GM18868 (cell line): ENCODE results near the gene ABLIM2.
"Not testable (repeated sequence)": the region's sequence is repeated elsewhere in the genome, so short reads cannot be mapped to it uniquely, and the experiment has no call there.

Experiments used
- ATAC-seq: cut with Tn5 transposase; IDR thresholded peaks from one replicate; pipeline ENCODE4 v1.9.1; 2021; ENCODE audit warnings: mild to moderate bottlenecking, moderate library complexity; ENCODE audit not compliant: unreplicated experiment

ABLIM2 gene

DNA sequence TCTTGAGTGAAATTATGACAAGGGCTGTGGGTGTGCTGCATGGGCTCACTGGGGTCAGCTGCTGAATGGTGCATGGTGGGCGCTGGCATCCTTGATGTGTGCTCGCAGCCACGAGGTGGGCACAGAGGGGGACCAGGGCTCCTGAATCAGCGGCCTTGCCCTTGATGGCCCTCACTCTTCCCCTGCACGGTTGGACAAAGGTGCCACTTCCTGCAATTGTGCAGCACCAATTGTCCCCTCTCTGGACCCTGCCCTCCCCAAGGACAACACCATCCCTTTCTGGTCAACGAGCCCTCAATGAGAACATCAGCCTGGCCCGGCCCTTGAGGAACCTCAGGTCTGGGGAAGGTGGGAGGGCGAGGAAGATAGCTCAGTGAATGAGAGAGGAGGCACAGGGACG, 16.1 kb downstream of the ABLIM2 start:
- ATAC-seq = no peak

DNA sequence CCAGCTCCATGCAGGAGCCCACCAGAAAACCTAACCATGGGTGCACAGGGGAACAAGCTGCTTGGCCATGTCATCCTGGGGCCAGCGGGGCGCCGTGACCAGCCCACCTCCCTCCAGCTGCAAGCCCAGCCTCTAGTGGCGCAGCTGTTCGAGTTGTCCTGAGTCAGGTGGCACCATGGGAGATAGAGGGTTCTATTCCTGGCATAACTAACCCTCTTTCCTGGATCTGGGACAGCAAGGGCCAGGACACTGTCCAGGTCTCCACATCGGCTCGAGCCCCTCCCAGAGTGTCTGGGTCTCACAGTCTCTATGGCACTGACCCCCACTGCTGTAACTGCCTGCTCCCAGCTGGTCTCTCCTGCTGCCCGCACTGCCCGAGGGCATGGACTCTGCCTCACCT, 16.7 kb downstream of the ABLIM2 start:
- ATAC-seq = no peak

DNA sequence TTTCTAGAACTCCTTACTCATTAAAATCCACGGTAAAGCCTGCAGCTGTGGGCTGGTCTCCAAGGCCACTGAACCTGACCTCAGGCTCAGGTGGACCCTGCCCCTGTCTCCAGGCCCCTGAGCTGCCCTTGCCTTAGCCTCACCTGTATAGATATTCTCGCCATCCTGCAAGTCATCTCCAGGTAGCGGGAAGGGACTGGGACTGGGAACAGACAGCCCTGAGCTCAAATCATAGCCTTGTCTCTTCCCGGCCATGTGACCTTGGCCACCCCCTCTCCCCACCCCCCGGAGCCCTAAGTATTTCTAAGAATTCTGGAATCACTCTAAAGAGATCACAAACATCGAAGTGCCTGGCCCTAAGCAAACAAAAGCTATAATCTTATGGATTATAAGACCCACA, 17.7 kb downstream of the ABLIM2 start:
- no peak for ATAC-seq

DNA sequence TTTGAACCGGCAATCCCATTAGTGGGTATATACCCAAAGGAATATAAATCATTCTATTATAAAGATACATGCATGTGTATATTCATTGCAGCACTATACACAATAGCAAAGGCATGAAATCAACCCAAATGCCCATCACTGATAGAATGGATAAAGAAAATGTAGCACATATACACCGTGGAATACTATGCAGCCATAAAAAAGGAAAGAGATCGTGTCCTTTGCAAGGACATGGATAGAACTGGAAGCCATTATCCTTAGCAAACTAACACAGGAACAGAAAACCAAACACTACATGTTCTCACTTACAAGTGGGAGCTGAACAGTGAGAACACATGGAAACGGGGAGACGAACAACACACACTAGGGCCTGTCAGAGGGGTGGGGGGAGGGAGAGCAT, 18.9 kb downstream of the ABLIM2 start:
- not testable (repeated sequence) for ATAC-seq

DNA sequence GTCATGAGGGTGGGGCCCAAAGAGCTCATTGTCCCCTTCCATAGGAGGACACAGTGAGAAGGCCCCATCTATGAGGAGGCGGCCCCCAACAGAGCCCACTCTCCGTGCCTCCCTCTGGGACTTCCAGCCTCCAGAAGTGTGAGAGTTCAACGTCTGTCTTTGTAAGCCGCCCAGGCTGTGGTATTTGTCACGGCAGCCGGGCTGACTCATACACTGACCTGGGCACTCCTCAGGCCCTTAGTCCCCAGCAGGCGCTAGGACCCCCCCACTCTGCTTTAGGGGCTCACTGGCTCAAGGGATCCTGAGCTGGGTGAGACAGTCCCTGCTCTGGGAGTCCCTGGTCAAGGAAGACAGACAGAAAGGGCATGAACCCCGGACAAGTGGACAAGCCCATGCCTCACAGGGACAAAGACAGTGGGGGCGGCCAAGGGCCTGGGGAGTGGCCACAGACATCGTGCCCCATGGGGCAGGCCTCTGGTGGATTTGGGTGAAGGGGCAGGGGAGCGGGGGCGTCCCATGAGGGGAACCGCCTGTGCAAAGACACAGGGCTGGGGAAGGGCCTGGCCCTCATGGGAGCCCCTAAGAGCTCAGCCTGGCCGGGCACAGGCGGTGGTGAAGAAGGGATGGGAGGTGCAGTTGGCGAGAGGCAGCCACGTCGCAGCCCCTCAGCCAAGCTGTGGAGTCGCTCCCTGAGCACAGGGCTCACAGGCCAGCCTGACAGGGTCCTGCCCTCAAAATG, 21.5 kb downstream of the ABLIM2 start:
- ATAC-seq = no peak

DNA sequence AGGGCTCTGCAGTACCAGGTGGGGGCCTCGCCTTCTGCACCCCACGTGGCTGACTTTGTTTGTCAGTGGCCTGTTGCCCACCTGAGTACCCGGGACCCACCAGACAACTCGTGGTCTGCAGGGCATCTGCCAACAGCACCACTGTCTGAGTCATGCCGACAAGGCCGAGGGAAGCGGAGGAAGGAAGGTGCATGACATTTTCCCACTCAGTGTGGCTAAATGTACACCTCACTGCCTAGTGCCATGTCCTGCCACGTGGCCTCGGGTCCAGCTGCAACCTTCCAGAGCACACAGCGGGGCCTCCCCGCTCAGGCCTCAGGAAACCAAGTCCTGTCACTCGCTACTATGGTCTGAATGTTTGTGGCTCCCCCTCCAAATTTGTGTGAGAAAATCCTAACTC, 22.1 kb downstream of the ABLIM2 start:
- no peak for ATAC-seq

DNA sequence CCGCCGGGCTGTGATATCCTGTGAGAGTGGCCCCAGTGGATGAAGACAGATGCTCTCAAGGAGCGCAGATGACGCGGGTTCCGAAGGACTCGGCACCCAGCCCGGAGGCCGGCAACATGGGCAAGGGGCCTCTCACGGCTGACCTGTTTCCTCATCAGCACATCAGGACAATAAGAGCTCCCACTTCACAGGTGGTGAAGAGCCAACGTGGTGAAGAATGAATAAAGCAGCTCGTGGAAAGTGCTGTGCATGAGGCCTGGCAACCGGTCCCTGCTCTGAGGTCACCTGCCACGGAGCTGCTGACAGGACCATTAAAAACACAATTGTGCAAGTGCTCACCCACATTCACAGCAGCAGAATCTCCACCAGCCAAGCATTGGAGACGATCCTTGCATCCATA, 22.9 kb downstream of the ABLIM2 start:
- ATAC-seq = no peak

DNA sequence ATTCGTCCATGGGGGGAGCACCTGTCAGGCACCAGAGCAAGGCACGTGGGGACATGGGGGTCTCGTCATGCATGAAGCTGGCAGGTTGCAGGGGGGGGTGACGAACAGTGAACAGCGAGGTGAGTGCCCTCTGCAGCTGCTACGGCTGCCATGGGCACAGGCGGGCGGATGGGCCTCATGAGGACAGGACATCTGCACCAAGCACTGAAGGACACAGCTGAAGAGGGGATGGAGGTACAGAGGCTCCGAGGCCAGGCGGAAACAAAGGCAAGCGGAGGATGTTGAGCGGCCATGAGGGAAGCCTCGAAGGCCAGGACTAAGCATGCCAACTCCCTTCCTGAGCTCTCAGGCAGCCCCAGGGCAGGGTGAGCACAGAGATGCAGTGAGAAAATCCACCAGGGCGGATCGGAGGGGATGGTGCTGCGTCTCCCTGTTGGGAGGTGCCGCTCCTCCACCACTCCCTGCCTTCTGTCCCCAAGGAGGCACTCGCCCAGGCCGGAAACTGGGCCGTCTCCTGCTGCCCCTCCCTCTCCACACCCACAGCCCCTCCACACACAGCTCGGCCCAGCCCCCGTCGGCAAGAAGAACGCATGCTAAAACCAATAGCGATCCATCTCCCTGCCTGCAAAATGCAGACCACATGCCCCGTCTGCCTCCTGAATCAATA, 24.6 kb downstream of the ABLIM2 start:
- no peak for ATAC-seq

DNA sequence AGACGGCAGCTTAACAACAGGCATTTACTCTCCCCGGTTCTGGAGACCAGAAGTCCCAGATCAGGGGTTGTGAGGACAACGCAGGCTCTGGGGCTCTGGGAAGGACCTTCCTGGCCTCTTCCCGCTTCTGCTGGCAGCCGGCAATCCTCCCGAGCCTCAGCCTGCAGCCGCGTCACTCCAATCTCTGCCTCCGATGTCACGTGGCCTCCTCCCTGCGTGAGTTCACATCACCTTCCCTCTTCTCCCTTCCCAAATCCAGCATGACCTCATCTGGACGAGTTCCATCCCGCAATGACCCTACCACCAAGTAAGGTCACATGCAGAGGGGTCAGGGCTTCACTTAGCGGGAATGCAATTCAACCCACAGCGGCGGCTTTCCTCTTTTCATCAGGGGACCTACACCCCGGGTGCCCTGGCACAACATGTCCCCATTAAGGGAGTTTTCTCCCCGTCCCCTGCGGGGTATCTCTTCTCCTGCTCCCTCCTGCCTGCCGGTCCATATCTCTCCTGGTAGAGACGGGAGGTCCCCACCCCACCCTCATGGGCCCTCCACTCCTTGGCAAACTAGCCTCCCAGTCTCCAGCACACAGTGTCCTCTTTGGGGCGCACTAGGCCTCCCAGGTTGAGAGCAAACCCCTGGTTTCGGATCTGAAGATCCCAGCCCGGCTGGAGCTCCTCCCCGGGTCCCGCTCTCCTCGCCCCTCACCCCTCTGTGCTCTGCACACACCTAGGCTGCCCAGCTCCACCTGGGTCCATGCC, 25.5 kb downstream of the ABLIM2 start:
- ATAC-seq = no peak

DNA sequence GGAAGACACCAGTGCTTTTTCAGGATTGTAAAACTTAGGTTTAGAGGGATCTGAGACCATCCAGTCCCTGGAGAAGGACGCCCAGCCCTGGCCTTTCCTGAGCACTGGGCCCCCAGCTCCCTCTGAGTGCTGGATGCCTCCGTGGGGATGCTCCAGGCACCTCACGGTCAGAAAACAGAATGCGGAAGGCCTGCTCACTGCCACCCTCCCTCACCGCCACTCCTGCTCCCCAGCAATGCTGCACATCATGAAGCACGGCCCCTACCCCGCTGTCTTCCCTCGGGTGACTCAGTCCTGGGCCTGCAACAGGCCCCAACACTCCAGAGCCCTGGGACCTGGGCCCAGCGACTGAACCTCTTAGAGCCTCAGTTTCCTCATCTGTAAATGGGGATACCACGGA, 26.2 kb downstream of the ABLIM2 start:
- ATAC-seq = no peak

DNA sequence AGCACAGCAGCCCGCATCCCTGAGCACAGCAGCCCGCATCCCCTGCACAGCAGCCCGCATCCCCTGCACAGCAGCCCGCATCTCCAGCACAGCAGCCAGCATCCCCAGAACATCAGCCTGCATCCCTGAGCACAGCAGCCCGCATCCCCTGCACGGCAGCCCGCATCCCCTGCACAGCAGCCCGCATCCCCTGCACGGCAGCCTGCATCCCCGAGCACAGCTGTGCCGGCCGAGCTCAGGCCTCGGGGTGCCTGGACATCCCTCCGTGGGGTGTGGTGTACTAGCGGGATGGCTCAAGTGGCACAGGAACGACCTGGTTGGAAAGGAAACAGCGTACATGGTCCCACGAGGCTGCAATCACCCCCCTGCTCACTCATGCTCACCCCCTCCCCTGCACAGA, 26.8 kb downstream of the ABLIM2 start:
- no peak for ATAC-seq

DNA sequence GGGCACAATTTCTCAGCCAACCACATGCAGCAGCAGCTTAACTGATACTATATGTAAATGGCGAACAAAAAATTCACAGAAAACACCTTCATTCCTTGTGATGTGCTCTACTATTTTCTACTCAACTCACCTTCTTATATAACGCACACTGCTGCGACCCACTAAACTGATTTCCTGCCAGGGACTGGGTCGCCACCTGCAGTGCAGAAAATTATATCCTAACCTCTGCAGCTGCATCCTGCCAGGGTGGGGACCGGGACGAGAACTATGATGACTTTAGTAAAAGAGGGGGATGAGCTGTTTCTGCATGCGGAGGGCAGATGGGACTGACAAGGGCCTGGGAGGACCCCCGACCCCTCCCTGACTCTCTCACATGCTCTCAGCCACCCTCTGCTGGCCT, 27.4 kb downstream of the ABLIM2 start:
- no peak for ATAC-seq

DNA sequence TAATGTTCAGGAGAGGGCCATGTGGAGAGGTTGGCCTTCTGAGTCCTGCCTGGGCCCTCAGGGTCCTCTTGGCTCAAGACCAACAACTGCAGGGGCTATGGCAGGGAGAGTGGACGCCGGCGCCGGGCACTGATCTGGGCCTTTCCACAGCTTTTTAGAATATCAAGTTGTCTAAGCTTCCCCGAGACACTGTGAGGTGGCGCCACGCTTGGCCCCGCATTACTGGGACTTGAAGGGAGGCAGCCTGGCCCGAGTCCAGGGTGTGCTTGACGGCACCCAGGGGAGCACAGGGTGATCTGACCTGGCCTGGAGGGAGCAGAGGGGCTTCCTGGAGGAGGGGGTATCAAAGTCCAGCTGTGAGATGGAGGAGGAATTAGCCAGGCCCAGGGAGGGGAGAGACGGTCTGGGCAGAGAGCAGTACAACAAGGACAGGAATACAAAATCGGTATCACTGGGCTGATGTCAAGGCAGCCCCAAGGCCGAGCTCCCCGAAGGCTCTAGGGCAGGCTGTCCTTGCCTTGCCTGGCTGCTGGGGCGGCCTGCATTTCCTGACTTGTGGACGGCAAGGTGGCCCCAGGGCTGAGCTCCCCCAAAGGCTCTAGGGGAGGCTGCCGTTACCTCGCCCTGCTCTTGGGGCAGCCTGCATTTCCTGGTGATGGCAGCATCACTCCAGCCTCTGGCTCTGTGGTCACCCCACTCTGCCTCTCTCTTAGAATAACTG, 28.1 kb downstream of the ABLIM2 start:
- no peak for ATAC-seq

DNA sequence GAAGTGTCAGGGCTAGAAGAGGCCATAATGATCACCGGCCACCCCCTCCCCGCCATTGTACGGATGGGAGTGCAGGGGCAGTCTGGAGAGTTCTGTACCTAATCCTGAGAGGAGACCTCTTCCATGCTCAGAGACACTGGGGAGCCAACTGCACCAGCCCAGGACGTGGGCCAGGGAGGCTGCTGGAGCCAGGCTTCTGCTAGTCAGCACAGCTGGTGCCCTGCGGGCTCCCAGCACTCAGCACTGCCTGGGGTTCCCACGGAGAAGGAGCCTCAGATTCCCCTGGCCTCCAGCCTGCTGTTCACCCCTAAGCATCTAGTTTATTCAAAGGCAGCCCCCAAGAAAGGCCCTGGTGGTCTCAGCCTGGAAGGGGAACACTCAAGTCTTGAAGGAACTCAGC, 28.8 kb downstream of the ABLIM2 start:
- no peak for ATAC-seq

DNA sequence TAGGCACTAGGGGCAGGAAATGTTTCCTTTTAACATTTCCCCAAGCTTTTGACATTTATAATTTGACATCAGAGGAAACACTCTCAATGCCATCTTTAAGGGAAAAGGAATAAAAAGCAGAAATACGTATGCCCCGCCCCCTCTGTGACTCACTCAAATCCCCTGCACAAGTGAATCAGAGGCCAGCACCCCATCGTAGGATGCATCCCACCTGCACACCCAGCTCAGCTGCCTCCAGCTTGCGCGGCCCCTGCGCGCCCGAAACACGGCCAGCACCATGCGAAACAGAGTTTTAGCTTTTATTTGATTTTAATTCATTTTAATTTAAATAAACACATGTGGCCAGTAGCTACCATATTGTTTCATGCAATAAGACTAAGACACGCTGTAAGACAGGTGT, 29.5 kb downstream of the ABLIM2 start:
- ATAC-seq = no peak

DNA sequence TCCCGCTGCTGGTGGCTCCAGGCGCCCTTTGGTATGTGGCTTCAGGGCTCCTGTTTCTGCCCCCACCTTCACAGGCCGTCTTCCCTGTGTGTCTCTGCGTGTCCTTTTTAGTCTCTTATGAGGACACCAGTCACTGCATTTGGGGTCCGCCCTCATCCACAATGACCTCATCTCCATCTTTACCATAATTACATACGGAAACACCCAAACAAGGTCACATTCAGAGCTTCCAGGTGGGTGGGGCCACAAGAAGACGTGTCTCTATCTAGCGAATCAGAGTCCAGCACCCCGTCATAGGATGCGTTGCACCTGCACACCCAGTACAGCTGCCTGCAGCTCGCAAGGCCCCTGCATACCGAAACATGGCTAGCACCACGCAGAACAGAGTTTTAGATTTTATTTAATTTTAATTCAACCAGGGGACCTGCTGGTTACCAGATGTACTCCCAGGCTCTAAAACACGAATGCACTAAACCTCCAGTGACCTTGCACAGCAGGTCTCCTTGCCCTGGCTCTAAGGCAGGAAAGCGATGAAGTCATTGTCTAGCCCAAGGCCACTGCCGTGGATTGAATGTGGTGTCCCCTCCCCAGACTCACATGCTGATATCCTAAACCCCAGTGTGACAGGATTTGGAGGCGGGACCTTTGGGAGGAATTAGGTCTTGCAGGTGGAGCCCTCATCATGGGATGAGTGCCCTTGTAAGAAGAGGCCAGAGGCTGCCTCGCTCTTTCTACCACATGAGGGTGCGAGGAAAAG, 30.3 kb downstream of the ABLIM2 start:
- no peak for ATAC-seq

DNA sequence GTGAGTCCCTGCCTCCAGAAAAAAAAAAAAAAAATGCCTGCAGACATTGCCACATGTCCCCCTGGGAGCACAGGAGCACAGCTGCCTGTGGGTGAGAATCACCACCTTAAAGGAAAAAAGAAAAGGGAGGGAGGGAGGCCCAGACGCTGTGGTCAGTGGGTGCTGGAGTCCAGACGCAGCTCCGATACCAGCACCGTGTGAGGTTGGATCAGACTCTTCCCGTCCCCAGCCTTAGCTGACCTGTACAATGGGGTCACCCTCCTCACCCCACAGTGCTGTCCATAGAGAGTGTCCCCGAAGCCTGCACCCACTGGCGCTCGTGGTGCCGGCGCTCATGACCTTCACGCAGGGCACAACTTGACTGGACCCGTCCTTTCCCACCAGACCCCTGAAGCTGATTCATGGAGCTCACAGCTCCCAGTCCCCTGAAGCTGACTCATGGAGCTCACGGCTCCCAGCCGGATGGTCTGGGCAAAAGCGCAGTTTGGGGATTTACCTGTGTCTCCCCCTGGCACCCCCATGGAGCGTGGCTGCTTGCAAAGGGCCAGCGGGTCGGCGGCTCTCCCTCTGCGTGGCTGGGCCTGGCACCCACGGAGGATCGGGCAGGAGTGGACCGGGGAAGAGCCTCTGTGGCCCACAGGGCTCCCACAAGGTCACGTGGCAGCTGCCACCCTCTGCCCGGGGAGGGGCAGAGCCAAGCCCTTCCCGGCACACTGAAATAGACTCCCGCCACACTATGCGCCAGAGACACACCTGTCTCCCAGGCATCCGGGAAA, 31.4 kb downstream of the ABLIM2 start:
- no peak for ATAC-seq

DNA sequence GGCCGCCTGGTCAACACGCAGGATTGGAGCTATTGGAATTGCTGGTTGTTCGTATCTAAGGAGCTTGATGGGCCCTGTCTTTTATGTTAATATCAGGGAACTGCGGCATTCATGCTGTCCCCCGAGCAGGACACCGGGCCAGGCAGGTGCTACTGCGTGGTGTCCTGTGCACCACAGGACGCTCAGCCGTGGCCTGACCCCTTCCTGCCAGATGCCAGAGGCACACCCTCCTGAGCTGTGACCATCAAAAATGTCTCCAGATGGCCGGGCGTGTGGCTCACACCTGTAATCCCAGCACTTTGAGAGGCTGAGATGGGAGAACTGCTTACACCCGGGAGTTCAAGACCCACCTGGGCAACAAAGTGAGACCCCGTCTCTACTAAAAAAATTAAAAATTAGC, 32.1 kb downstream of the ABLIM2 start:
- no peak for ATAC-seq

DNA sequence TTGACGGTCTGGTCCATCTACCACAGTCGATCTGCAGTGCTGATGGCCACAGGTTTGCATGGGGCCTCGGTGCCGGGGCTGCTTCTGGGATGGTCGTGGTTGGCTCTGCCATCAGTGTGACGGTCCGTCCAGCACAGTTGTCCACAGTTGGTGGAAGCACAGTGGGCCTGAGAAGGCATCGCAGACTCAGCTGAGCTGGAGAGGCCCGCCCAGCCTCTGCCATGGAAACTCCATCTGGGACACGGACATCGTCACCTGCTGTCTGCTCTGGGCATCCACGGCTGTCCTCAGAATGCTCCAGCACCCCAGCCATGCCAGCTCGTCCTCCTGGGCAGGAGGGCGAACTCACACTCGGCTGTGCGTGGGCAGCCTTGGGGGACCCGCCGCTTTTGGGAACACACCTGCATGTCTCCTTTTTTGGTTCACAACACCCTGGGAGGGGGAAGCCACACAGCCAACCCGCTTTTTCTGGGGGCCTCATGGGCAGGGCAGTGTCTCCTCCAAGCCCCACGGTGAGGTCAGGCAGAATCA, 33.0 kb downstream of the ABLIM2 start:
- ATAC-seq = no peak

DNA sequence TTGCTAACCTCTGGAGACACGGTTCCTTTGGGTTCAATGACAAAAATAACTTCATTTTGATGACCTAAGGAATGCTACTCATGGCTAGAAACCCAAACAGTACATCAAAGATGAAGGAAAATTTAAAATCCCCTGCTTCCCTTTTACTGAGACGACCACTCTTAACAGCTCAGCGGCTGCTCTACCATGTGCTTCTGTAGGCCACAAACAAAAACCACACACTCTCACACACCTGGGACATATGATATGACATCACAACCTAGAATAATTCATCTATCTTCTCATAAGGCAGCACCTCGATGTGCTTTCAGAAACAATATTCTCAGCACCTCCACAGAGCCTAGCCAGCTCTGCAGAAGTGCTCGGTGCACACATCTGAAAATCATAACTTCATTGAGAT, 34.7 kb downstream of the ABLIM2 start:
- no peak for ATAC-seq
